H1 (cell line): ENCODE data around the gene NEUROD4. TPM values are rescaled to one million over a fixed set of nuclear protein-coding genes. Genes with fewer than 3 reads are reported as not detected.

ENCODE experiments used
- CTCF ChIA-PET: fragments of 300-600 bp; sonication (Branson Sonifier 250); formaldehyde crosslinking; loops from one replicate; lab custom pipeline; 2021; ENCODE audit not compliant: partially characterized antibody; lab: Charles Lee
- POLR2A ChIA-PET: fragments of 300-600 bp; sonication (Branson Sonifier 250); formaldehyde crosslinking; loops from one replicate; lab custom pipeline; 2021; ENCODE audit warnings: inconsistent platforms; ENCODE audit not compliant: partially characterized antibody; lab: Charles Lee
- DNase-seq, 2 experiments: peaks; one replicate each; pipeline versions ENCODE4 v3.0.0 to v3.0.0-alpha.2; 2010 to 2022; ENCODE audit warnings: low spot score in 2 of 2, low read depth in 1 of 2, mixed read lengths in 1 of 2
- FAIRE-seq: peaks from 2 replicates; lab custom pipeline; 2011; peaks lifted over from hg19 to GRCh38; lab: Jason Lieb, UNC
- H2AFZ ChIP-seq: 2 replicates; pipeline ENCODE4 v1.8.1; 2012; ENCODE audit warnings: low read length, inconsistent platforms
- H2AK5ac ChIP-seq: 2 replicates; pipeline ENCODE4 v1.6.1; 2013; ENCODE audit warnings: low read depth, low read length
- H2BK120ac ChIP-seq: replicated peaks from 2 replicates; pipeline ENCODE3; 2013; ENCODE audit warnings: low read depth, low read length, inconsistent platforms
- H2BK12ac ChIP-seq: 2 replicates; pipeline ENCODE4 v1.6.1; 2013; ENCODE audit warnings: low read depth, low read length
- H2BK15ac ChIP-seq: 2 replicates; pipeline ENCODE4 v1.6.1; 2013; ENCODE audit warnings: low read length
- H2BK20ac ChIP-seq: 2 replicates; pipeline ENCODE4 v1.6.1; 2013; ENCODE audit warnings: low read length
- H2BK5ac ChIP-seq: 2 replicates; pipeline ENCODE4 v1.6.1; 2013; ENCODE audit warnings: low read depth, low read length
- H3K14ac ChIP-seq: 2 replicates; pipeline ENCODE4 v1.6.1; 2013; ENCODE audit warnings: inconsistent platforms; ENCODE audit not compliant: insufficient read length
- H3K18ac ChIP-seq: 2 replicates; pipeline ENCODE4 v1.6.1; 2013; ENCODE audit warnings: low read length; ENCODE audit errors: extremely low read depth
- H3K23ac ChIP-seq: 2 replicates; pipeline ENCODE4 v1.6.1; 2013; ENCODE audit warnings: inconsistent platforms; ENCODE audit not compliant: insufficient read length
- H3K23me2 ChIP-seq: 2 replicates; pipeline ENCODE4 v1.6.1; 2013; ENCODE audit warnings: low read depth, low read length
- H3K27ac ChIP-seq: 2 replicates; pipeline ENCODE4 v1.6.1; 2011; ENCODE audit warnings: low read depth, low read length, inconsistent platforms
- H3K27me3 ChIP-seq, 4 experiments: replicated peaks in 1 of 4; 1 replicate in 1 of 4; 2 replicates in 3 of 4; pipeline versions ENCODE4 v1.6.1 to v1.8.1; 2011 to 2013; ENCODE audit warnings: low read length in 3 of 4, mild to moderate bottlenecking in 3 of 4, inconsistent platforms in 2 of 4, mixed read lengths in 2 of 4, moderate library complexity in 1 of 4; ENCODE audit not compliant: control insufficient read depth in 3 of 4, insufficient read depth in 3 of 4; ENCODE audit errors: extremely low read depth in 1 of 4
- H3K36me3 ChIP-seq, 4 experiments: 2 replicates each; pipeline versions ENCODE4 v1.6.1 to v1.8.1; 2011 to 2013; ENCODE audit warnings: mild to moderate bottlenecking in 4 of 4, low read length in 3 of 4, moderate library complexity in 2 of 4, control low read depth in 1 of 4, inconsistent platforms in 1 of 4; ENCODE audit not compliant: insufficient read depth in 4 of 4, control insufficient read depth in 2 of 4
- H3K4ac ChIP-seq: replicated peaks from 2 replicates; pipeline ENCODE3; 2013; ENCODE audit warnings: low read length, low read depth, mixed read lengths, inconsistent platforms; ENCODE audit not compliant: insufficient read length
- H3K4me1 ChIP-seq, 4 experiments: replicated peaks in 1 of 4; 1 replicate in 1 of 4; 2 replicates in 3 of 4; pipeline versions ENCODE4 v1.6.1 to v1.8.1; 2011 to 2013; ENCODE audit warnings: low read length in 3 of 4, inconsistent platforms in 2 of 4, mixed read lengths in 1 of 4; ENCODE audit not compliant: insufficient read depth in 4 of 4, control insufficient read depth in 3 of 4
- H3K4me2 ChIP-seq, 2 experiments: 2 replicates each; pipeline versions ENCODE4 v1.6.1 to v1.8.1; 2011 to 2013; ENCODE audit warnings: low read depth in 2 of 2, low read length in 2 of 2, control low read depth in 1 of 2, inconsistent platforms in 1 of 2, mild to moderate bottlenecking in 1 of 2; ENCODE audit not compliant: insufficient read depth in 1 of 2
- H3K4me3 ChIP-seq, 4 experiments: fragments of 200-600, 300-600 bp in 1 of 4; sonication (generic), shearing (Covaris generic), sonication (Bioruptor Twin) in 1 of 4; 2 replicates each; pipeline versions ENCODE4 v1.5.1 to v1.8.1; 2011 to 2016; ENCODE audit warnings: low read length in 4 of 4, low read depth in 3 of 4, control low read depth in 2 of 4, inconsistent platforms in 2 of 4, mild to moderate bottlenecking in 2 of 4, mixed read lengths in 1 of 4, moderate library complexity in 1 of 4; ENCODE audit not compliant: insufficient read depth in 2 of 4; ENCODE audit errors: extremely low read depth in 1 of 4
- H3K56ac ChIP-seq: replicated peaks from 2 replicates; pipeline ENCODE3; 2013; ENCODE audit warnings: low read depth, mild to moderate bottlenecking, mixed read lengths, low read length, inconsistent platforms; ENCODE audit not compliant: insufficient read length
- H3K79me1 ChIP-seq: 2 replicates; pipeline ENCODE4 v1.6.1; 2013; ENCODE audit warnings: low read depth, low read length, control low read depth
- H3K79me2 ChIP-seq, 2 experiments: 2 replicates each; pipeline versions ENCODE4 v1.6.1 to v1.8.1; 2012 to 2013; ENCODE audit warnings: low read length in 2 of 2, mild to moderate bottlenecking in 2 of 2, inconsistent platforms in 1 of 2; ENCODE audit not compliant: insufficient read depth in 2 of 2, control insufficient read depth in 1 of 2
- H3K9ac ChIP-seq, 4 experiments: replicated peaks in 1 of 4; 1 replicate in 1 of 4; 2 replicates in 3 of 4; pipeline versions ENCODE4 v1.6.1 to v1.8.1; 2011 to 2013; ENCODE audit warnings: low read depth in 3 of 4, low read length in 3 of 4, control low read depth in 2 of 4, mild to moderate bottlenecking in 2 of 4, moderate library complexity in 2 of 4, inconsistent platforms in 1 of 4; ENCODE audit errors: extremely low read depth in 1 of 4
- H3K9me3 ChIP-seq, 2 experiments: 2 replicates each; pipeline versions ENCODE4 v1.6.1 to v1.8.1; 2012 to 2013; ENCODE audit warnings: mild to moderate bottlenecking in 2 of 2, moderate library complexity in 2 of 2, control low read depth in 1 of 2, inconsistent platforms in 1 of 2, low read depth in 1 of 2, low read length in 1 of 2, mixed read lengths in 1 of 2; ENCODE audit not compliant: insufficient read depth in 2 of 2
- H4K20me1 ChIP-seq, 2 experiments: replicated peaks in 1 of 2; 2 replicates each; pipeline versions ENCODE3 to v1.8.1; 2011 to 2013; ENCODE audit warnings: inconsistent platforms in 2 of 2, low read length in 2 of 2, mild to moderate bottlenecking in 1 of 2; ENCODE audit not compliant: insufficient read depth in 2 of 2, control insufficient read depth in 1 of 2
- H4K5ac ChIP-seq: 2 replicates; pipeline ENCODE4 v1.6.1; 2013; ENCODE audit warnings: low read length, low read depth, mixed read lengths, inconsistent platforms; ENCODE audit not compliant: insufficient read length
- H4K8ac ChIP-seq: 2 replicates; pipeline ENCODE4 v1.8.0; 2013; ENCODE audit warnings: mild to moderate bottlenecking, moderate library complexity, low read length, inconsistent platforms; ENCODE audit not compliant: insufficient read depth; ENCODE audit errors: extremely low read depth
- H4K91ac ChIP-seq: replicated peaks from 2 replicates; pipeline ENCODE3; 2013; ENCODE audit warnings: low read length, mixed read lengths, inconsistent platforms; ENCODE audit not compliant: insufficient read length
- ATF2 ChIP-seq: IDR thresholded peaks from 2 replicates; pipeline ENCODE4 v1.6.1; 2012; ENCODE audit warnings: low read length, inconsistent platforms
- FOSL1 ChIP-seq: IDR thresholded peaks from 2 replicates; pipeline ENCODE4 v1.6.1; 2011; ENCODE audit warnings: mild to moderate bottlenecking, low read depth, low read length, moderate library complexity; ENCODE audit not compliant: insufficient read depth
- HDAC2 ChIP-seq, 2 experiments: fragments of 300-600 bp in 1 of 2; sonication (generic) in 1 of 2; IDR thresholded peaks; 2 replicates each; pipeline ENCODE4 v1.6.1; 2011 to 2012; ENCODE audit warnings: low read depth in 2 of 2, low read length in 2 of 2, mild to moderate bottlenecking in 2 of 2, moderate library complexity in 2 of 2, borderline replicate concordance in 1 of 2, inconsistent platforms in 1 of 2
- JUND ChIP-seq: IDR thresholded peaks from 2 replicates; pipeline ENCODE4 v1.6.1; 2011; ENCODE audit warnings: mild to moderate bottlenecking, improper control_type of control experiment, low read length
- KDM1A ChIP-seq: fragments of 200-600, 300-600 bp; sonication (generic); IDR thresholded peaks from 2 replicates; pipeline ENCODE4 v1.7.1; 2016; ENCODE audit warnings: mild to moderate bottlenecking, low read length, borderline replicate concordance
- PHF8 ChIP-seq: fragments of 200-600 bp; sonication (generic); conservative IDR thresholded peaks from 2 replicates; pipeline ENCODE4 v1.7.1; 2012; ENCODE audit warnings: low read depth, mild to moderate bottlenecking, inconsistent platforms, low read length, moderate library complexity
- POLR2AphosphoS5 ChIP-seq: IDR thresholded peaks from 2 replicates; pipeline ENCODE4 v1.6.1; 2011; ENCODE audit warnings: low read depth, low read length
- RXRA ChIP-seq: IDR thresholded peaks from 2 replicates; pipeline ENCODE4 v1.6.1; 2011; ENCODE audit warnings: low read depth, mild to moderate bottlenecking, low read length, moderate library complexity; ENCODE audit not compliant: insufficient read depth
- SAP30 ChIP-seq: fragments of 300-600 bp; sonication (generic); IDR thresholded peaks from 2 replicates; pipeline ENCODE4 v1.7.1; 2012; ENCODE audit warnings: low read length, moderate library complexity, mild to moderate bottlenecking, inconsistent platforms; ENCODE audit not compliant: insufficient read depth, insufficient replicate concordance
- SIRT6 ChIP-seq: IDR thresholded peaks from one replicate; pipeline ENCODE4 v1.7.1; 2012; ENCODE audit warnings: low read length, inconsistent platforms
- WGBS, 2 experiments: shearing (Covaris generic) in 1 of 2; methylation state at CpG; one replicate each; pipeline versions ENCODE4 v1.1.6 to v1.1.7; 2013 to 2015; ENCODE audit warnings: low lambda C conversion rate in 2 of 2, mixed read lengths in 2 of 2, inconsistent platforms in 1 of 2, low coverage in 1 of 2, missing lambda C conversion rate in 1 of 2; ENCODE audit not compliant: insufficient replicate concordance in 2 of 2, insufficient coverage in 1 of 2, insufficient read length in 1 of 2; ENCODE audit errors: extremely low coverage in 1 of 2, missing lambda C conversion rate in 1 of 2; 5-methylcytosine and 5-hydroxymethylcytosine counted together
- polyA plus RNA-seq, 7 experiments: library from polyadenylated mRNA; depleted of rRNA in 3 of 7; stranded (reverse) in 5 of 7; unstranded in 2 of 7; fragments of >200 nt in 5 of 7; fragments of 200-250 nt in 2 of 7; gene quantifications; 1 replicate in 5 of 7; 2 replicates in 1 of 7; 4 replicates in 1 of 7; pipeline versions ENCODE4 v1.2.1 to v1.2.3, GENCODE V29; 2011 to 2013; ENCODE audit warnings: missing spikeins in 2 of 7, mixed read lengths in 2 of 7
- total RNA-seq: library from RNA; stranded (reverse); fragmentation: NEBNext Ultra II Directional; extraction: Animal tissue kit (Norgen Biotek cat#: 25700); gene quantifications from 2 replicates; pipeline ENCODE4 v1.2.1, GENCODE V29; 2021

Gene NEUROD4
- total and polyA plus RNA-seq, 2 of the 8 experiments (the other 6 are each of a cell fraction or from before 2014, with no cell fraction given): not detected

- Histone ChIP-seq H3K4me3 (no peak overlapping the region), H3K79me2 (no peaks in the 10 kb centered on the region), H3K23ac (no peak overlapping the region), H3K18ac (no peak overlapping the region), H3K4me1 (no peaks in the 10 kb centered on the region), H3K36me3 (no peaks in the 10 kb centered on the region), H3K14ac (no peak overlapping the region), H4K91ac (no peak overlapping the region), H3K9ac (no peak overlapping the region), H2AFZ (peak overlapping the region; percentile 51; the same call in 1 of the 2 replicates), H4K5ac (no peak overlapping the region), H3K56ac (no peak overlapping the region), H4K20me1 (no peaks in the 10 kb centered on the region), H2BK12ac (no peak overlapping the region), H2BK20ac (no peak overlapping the region), H3K4me2 (no peak overlapping the region), H4K8ac (no peak overlapping the region), H2BK120ac (no peak overlapping the region), H3K27ac (no peak overlapping the region), H3K79me1 (no peaks in the 10 kb centered on the region), H3K23me2 (no peaks in the 10 kb centered on the region; the same call in 1 of the 2 replicates), H2BK15ac (no peak overlapping the region), H3K27me3 (no peaks in the 10 kb centered on the region), H3K4ac (no peak overlapping the region), H3K9me3 (no peaks in the 10 kb centered on the region), H2BK5ac (no peak overlapping the region), H2AK5ac (no peak overlapping the region)
- no peak for FAIRE-seq
- POLR2A ChIA-PET: no interaction called here
- CTCF ChIA-PET: interaction anchor here (1.1 to 13.9 kb wide), 9 partner anchors 12 to 240 kb away, joined by 3 to 627 read pairs (median 14); no protein-coding TSS in a partner anchor
- DNase-seq: no peak
- TF ChIP-seq FOSL1 (no peak), PHF8 (no peak), POLR2AphosphoS5 (no peak), ATF2 (no peak), JUND (no peak), HDAC2 (IDR thresholded peaks at IDR 0.05; ENCODE audit: borderline replicate concordance in 1 of 2, low read depth in 2 of 2, low read length in 2 of 2) (no peak), SAP30 (no peak), RXRA (no peak), KDM1A (no peak), SIRT6 (no peak)
- 87% methylated on average over 9 of the region's 9 CpGs; no CpG with 5 or more reads in 1 of the 2 experiments for WGBS, 2 experiments
Measured at GRCh38 chr12:54991161-54991990, 28.4 kb upstream of the NEUROD4 start.
